GM18505 (cell line): Measurements from ENCODE around the gene PLEKHH3.
"Not testable (repeated sequence)": the region's sequence is repeated elsewhere in the genome, so short reads cannot be mapped to it uniquely, and the experiment has no call there.

ENCODE experiments used
- ATAC-seq: cut with Tn5 transposase; IDR thresholded peaks from one replicate; pipeline ENCODE4 v1.9.1; 2021; ENCODE audit not compliant: unreplicated experiment
- POLR2A ChIP-seq: IDR thresholded peaks from 4 replicates; pipeline ENCODE4 v1.6.1; 2011; ENCODE audit warnings: borderline replicate concordance; ENCODE audit not compliant: insufficient read depth, insufficient read length; ENCODE audit errors: extremely low read depth

Gene PLEKHH3

DNA sequence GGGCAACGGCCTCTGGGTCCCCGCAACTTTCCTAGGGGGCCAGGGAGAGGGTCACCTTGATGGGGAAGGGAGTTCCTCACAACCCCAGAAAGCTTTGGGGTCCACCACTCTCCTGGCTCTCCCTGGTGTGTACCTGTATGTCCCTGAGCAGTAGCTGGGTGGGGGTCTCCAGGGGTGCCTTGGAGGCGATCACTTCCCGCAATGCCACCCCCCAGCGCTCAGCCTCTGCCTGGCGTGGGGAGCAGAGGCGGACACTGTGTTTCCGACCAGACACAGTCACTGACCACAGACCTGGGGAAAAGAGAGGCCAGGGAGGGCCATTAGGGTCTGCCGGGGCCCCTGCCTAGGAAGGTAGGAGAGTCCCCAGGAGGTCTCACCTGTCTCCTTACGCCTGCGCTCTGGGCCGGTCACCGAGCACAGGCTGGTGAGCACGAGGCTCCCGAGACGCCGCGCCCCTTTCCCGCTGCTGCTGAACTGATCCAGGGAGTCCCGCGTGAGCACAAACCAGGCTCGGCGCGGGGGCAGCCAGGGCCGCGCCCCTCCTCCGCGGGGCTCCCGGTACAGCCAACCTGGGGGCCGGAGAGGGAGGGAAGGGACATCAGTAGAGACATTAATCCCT, 3.4 kb downstream of the PLEKHH3 start:
- ATAC-seq = no peak
- no peak for TF ChIP-seq POLR2A

DNA sequence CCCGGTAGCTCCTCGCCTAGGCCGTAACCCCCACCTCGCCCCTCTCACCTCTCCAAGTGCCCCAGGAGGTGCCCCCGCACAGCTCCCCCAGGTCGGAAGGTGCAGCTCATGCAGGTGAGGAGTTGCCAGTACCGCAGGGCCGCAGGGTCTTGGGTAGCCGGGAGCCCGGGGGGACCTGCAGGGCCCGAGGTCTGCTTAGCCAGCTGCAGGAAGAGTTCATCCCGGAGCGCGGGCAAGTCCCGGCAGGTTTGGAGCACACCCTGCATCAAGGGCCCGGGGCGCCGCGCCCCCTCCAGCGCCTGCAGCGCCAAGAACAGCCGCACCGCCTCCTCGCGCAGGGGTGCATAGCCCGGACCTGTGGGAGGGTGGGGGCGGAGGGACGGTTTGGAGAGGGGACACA, 4.8 kb downstream of the PLEKHH3 start:
- no peak for ATAC-seq
- TF ChIP-seq POLR2A = no peak

DNA sequence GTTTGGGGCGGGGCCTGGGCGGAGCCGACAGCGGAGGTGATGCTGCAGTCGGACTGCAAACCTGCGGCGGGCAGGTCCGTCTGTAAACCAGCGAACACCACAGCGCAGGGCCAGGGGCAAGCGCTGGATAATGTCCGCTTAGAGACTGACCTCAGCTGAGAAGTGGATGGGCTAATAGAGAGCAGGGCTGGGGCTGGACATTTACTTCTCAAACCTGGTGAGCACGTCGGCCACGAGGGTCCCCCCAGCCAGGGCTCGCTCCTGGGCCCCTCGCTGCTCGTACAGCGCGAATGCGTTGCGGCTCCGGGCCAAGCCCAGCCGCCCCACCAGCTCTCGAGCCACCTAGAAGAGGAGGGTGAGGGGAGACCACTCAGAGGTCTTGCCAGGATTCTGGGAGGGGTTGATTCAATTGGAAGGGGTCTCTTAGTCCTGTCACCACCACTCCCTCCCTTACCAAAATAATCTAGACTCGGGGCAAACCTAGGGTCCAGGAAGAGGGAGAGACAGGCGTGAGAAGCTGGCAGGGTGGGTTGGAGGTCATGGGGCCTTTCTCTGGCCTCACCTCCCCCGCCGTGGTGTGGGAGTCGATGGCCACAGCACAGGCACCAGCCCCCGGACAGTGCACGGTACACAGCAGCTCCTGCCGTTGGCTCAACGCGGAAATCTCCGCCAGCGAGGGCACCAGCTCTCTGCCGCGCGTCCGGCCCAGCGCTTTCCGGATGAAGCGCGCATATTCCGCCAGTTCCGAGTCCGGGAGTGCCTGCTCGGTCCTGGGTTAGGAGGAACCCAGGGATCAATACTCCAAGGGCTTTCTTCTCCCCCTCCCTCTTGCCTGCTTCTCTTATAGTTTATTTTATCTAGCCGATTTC, 5.8 kb downstream of the PLEKHH3 start:
- no peak for TF ChIP-seq POLR2A
- ATAC-seq = no peak

DNA sequence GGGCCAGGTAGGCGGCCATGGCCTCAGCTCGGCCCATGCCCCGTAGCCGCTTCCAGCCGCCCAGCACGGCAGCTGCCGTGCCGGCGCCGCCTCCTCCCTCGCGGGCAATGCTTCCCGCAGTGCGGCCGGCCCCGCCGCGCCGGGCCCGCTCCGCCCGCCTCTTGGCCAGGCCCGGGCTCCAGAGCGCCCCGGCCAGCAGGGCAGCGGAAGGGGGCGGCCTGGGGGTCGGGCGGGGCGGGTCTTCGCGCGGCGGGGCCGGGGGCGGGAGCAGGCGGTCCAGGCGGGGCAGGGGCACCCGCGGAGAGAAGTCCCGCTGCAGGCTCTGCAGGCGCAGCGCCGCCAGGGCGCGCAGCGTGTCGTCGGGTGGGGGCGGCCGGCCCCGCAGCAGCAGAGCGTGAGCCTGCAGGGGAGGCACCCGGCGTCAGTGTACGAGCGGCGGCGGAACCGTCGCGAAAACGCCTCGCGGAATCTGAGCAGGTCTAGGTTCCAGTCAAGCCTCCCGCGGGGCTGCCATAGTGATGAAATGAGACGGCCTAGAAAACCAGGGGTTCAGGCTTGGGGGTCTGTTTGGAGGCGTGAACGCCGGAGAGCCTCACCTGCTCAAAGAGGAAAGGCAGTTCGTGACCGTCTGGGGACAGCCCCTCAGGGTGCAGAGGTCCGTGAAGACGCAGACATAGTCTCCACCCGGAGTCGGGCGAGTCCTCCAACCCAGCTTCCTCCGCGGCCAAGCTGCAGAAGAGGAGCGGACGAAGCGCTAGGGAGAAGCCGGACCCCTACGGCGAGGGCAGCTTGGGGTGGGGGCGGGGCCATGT, 6.6 kb downstream of the PLEKHH3 start:
- no peak for ATAC-seq
- TF ChIP-seq POLR2A = peak; percentile 16

GRCh38 chr17:42669705-42669976, 7.2 kb downstream of the PLEKHH3 start:
- no peak for ATAC-seq
- no peak for TF ChIP-seq POLR2A

DNA sequence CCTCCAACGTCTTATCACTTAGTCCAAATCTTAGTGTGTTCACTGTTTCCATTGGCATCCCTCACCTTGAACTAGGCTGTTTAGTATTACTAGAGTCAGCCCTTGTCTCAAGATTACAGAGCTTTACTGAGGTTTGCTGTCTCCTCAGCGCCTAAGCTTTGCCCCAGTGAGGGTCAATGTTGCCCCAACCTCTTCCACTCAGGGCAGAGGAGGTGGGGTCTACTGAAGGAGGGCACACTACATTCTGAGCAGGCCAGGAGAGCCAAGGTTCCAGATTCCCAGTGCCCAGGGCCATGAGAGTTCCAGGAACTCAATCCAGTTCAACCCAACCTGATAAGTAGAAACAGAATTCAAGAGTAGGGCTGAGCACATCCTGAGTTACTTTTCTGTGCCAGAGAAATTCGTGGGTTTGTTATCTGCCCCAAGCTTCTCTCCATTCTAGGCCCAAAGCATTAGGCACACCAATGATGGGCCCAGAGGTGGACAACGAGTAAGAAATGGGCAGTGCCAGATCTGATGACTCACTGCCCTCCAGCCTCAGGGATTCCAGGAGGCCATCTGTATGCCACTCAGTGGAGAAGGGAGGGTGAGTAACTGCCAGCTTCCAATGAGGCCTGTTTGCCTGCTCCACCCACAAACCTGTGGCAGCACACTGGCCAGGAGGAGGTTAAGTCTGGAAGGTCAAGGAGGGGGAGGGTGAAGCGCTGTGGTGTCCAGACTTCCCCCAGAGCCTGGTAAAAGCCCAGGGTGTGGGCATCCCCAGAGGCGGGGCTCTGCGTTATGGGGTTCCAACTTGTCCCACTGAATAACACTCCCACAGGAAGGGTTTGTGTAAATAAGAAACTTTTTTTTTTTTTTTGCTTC, 9.5 kb downstream of the PLEKHH3 start:
- no peak for TF ChIP-seq POLR2A
- no peak for ATAC-seq

GRCh38 chr17:42666126-42666525, 10.7 kb downstream of the PLEKHH3 start:
- not testable (repeated sequence) for ATAC-seq

GRCh38 chr17:42665581-42666001, 11.2 kb downstream of the PLEKHH3 start:
- TF ChIP-seq POLR2A = no peak
- no peak for ATAC-seq

DNA sequence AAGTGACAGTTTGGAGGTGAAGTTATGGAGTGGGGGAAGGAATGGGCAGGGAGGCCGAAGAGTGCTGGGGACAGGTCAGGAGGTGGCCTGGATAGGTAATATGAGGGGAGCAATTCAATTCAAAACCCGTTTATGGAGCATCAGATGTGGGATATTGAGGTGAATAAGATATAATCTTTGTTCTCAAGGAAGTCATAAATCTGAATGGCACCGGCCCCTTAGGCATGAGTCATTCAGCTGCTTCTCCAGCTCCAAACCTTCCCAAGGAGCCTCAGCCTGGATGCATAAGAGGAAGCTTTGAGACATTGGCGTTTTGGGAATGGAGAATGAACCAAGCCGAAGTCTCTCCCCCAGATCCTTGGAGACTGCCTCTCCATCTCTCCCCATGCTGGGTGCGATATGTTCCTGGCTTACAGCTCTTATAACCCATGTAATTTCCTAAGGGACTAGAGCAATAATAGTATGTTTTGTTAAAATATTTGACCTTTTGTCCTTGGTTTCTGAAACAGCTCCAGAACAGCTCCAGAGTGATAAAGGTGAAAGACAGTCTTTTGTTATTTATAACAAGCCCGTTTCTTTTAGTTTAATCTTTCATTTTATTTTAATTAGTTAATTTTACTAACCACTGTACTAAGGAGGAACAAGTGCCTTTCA, 16.0 kb downstream of the PLEKHH3 start:
- TF ChIP-seq POLR2A = no peak
- ATAC-seq = no peak

GRCh38 chr17:42659932-42660274, 16.9 kb downstream of the PLEKHH3 start:
- ATAC-seq = not testable (repeated sequence)

- ATAC-seq = no peak
- peak; percentile 65 for TF ChIP-seq POLR2A
These were observed 17.5 kb downstream of the PLEKHH3 start, which contains the start of gene TUBG2 for GRCh38 chr17:42659079-42659931. TSS of gene TUBG2 (plus strand) at chr17:42659284. CDS start at chr17:42659504, 220 bp downstream.
